GOT3 (cell line): Measurements from ENCODE around the gene MIPOL1.
"Not testable (repeated sequence)": the region's sequence is repeated elsewhere in the genome, so short reads cannot be mapped to it uniquely, and the experiment has no call there.

Experiments used
- DNase-seq: peaks from one replicate; lab custom pipeline; 2025; ENCODE audit warnings: mixed read lengths; lab: John Stamatoyannopoulos, UW

Gene MIPOL1

DNA sequence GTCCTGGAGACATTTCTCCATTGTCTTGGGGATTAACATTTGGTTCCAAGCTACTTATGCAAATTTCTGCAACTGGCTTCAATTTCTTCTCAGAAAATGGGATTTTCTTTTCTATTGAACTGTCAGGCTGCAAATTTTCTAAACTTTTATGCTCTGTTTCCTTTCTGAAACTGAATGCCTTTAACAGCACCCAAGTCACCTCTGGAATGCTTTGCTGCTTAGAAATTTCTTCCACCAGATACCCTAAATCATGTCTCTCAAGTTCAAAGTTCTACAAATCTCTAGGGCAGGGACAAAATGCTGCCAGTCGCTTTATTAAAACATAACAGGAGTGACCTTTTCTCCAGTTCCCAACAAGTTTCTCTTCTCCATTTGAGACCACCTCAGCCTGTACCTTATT, 264.7 kb downstream of the MIPOL1 start:
- DNase-seq, result not testable (repeated sequence)

DNA sequence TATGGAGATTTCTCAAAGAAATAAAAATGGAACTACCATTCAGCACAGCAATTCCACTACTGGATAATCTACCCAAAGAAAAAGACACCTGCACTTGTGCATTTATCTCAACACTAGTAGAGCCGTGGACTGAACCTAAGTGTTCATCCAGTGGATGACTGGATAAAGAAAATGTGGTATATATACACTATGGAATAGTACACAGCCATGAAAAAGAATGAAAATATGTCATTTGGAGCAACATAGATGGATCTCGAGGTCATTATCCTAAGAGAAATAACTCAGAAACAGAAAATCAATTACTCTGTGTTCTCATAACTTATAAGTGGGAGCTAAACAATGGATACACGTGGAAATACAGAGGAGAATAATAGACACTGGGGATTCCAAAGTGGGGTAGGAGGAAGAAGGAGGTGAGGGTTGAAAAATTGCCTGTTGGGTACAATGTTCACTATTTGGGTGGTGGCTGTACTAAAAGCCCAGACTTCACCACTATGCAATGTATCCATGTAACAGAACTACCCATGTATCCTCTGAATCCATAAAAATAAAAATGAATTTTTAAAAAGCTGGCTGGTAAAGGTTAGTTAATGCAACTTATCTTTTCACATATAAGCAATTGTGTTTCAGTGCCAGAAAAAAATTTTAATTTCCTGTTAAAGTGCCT, 266.6 kb downstream of the MIPOL1 start:
- DNase-seq, result no peak

DNA sequence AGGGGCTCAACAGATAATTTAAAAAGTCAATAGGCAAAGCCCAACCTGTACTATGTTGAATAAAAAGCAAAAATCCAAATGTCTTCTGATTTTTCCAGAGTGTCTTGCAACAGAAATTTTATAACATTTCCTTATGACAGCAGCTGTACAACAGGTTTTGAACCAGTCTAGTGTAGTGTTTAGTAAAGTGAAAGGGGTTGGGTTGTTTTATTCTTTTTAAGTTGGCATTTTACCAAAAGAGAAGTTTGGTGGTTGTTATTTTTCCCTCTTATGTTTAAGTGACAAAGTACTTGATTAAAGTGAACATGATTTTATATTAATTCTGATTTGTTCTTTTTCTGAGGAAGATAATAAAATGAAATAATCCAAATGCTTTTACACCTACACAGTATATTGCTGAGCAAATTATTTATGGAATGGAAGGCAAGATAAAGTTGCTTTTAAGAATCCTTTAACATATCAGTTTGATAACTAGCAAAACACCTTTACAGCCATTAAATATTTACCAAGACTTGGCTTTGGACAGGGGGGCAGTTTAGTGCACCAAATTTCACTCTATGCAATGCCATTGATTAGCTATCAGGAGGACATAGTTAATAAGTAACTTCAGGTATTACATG, 268.4 kb downstream of the MIPOL1 start:
- no peak for DNase-seq

DNA sequence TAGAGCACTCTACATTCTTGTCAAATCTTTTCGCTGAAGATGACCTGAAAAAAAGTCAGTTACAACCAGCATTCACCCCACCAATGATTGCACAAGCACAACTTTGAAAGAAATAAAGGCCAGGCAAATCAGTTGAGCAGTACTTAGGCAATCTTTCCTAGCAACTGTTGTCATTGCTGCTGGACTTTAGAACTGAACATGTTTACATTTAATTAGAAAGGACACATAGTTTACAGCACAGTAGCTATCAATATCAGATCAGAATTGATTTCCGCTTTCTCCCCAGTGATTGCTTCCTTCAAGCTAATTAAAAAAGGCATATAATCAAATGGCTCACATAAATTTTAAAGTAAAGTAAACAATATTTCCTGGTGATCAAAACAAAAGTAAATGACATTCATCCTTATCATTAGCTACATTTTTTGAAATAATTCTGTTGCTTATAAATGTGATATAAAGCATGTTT, 268.9 kb downstream of the MIPOL1 start:
- DNase-seq, result no peak

DNA sequence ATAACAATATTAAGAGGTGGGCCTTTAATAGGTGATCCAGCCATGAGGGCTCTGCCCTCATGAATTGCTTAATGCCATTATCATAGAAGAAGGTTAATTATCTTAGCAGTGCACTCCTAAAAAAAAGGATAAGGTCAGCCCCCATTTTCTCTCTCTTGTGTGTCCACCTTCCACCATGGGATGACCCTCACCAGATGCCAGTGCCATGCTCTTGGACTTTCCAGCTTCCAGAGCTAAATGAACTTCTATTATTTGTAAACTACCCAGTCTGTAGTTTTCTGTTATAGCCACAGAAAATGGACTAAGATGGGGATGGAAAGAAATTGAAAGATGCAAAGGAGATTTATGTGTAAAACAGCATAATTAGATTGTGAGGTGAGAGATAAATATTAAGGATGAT, 271.9 kb downstream of the MIPOL1 start:
- no peak for DNase-seq

DNA sequence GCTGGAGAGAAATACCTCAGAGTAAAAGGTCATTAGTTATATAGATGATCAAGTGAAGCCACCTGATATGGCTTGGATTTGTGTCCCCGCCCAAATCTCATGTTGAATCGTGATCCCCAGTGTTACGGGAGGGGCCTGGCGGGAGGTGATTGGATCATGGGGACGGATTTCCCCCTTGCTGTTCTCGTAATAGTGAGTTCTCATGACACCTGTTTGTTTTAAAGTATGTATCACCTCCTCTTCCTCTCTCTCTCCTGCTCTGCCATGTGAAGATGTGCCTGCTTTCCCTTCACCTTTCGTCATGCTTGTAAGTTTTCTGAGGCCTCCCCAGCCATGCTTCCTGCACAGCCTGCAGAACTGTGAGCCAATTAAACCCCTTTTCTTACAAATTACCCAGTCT, 272.5 kb downstream of the MIPOL1 start:
- DNase-seq, result no peak

DNA sequence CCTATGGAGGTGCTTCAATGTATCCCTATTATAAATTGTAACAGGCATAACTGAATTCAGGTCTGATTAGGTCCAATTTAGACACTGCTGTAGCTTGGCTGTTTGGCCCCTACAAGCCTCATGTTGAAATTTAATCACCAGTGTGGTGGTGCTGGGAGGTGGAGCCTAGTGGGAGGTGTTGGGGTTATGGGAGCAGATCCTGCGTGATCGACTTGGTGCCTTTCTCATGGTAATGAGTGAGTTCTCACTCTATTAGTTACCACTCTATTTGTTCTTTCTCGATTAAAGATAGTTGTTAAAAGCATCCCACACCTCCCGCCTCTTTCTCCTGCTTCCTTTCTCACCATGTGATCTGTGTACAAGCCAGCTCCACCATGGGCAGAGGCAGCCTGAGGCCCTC, 275.2 kb downstream of the MIPOL1 start:
- no peak for DNase-seq

DNA sequence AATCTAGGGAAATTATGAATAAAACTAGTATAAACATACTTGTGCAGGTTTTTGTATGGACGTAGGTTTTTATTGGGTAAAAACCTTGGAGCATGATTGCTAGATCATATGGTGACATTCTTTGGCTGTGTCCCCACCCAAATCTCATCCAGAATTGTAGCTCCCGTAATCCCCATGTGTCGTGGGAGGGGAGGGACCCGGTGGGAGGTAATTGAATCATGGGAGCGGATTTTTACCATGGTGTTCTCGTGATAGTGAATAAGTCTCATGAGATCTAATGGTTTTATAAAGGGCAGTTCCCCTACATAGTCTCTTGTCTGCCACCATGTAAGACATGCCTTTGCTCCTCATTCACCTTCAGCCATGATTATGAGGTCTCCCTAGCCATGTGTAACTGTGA, 276.5 kb downstream of the MIPOL1 start:
- no peak for DNase-seq

DNA sequence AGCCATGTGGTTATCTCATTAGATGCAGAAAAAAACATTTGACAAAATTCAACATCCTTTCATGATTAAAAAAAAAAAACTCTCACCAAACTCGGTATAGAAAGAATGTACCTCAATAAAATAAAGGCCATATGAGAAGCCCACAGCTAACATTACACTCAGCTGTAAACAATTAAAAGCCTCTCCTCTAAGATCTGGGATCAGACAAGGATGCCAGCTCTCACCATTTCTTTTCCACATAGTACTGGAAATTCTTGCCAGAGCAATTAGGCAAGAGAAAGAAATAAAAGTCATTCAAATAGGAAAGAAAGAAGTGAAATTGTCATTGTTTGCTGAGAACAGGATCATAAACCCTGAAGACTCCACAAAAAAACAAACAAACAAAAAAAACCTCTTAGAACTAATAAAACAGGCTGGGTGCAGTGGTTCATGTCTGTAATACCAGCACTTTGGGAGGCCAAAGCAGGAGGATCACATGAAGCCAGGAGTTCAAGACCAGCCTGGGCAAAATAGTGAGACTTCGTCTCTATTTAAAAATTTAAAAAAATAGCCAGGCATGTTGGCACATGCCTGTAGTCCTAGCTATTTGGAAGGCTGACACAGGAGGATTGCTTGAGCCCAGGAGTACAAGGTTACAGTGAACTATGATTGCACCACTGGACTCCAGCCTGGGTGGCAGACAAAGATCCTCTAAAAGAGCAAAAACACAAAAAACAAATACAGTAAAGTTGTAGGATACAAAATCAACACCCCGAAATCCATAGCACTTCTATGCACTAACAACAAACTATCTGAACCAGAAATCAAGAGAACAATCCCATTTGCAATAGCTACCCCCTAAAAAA, 282.9 kb downstream of the MIPOL1 start:
- DNase-seq, result no peak

DNA sequence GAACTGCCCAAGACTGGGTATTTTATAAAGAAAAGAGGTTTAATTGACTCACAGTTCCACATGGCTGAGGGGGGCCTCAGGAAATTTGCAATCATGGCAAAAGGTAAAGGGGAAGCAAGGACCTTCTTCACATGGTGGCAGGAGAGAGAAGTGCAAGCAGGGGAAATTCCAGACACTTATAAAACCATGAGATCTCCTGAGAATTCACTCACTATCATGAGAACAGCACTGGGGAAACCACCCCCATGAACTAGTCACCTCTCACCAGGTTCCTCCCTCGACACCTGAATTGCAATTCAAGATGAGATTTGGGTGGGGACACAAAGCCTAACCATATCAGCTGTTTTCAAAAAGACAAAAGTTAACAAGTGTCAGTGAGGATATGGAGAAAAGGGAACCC, 284.7 kb downstream of the MIPOL1 start:
- no peak for DNase-seq

DNA sequence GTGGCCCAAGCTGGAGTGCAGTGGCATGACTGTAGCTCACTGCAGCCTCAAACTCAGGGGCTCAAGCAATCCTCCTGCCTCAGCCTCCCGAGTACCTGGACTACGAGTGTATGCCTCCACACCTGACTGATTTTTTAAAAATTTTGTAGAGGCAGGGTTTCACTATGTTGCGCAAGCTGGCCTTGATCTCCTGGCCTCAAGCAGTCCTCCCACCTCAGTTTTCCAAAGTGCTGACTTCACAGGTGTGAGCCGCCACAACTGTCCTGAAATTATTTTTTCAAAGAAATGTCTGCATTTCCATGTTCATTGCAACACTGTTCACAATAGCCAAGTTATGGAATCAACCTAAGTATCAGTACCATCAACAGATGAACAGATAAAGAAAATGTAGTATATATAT, 285.9 kb downstream of the MIPOL1 start:
- DNase-seq, result no peak

DNA sequence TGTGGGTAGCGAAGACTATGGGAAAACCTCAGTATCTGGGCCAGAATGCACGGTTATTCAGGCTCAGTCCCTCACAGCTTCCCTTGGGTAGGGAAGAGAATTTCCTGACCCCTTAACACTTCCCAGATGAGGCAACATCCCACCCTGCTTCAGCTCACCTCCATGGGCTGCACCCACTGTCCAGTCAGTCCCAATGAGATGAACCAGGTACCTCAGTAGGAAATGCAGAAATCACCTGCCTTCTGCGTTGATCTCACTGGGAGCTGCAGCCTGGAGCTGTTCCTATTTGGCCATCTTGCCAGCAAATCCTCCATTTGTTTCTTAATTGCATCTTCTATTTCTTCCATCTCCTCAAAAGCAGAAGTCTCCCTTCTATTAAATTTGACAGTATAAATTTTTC, 292.9 kb downstream of the MIPOL1 start:
- no peak for DNase-seq

DNA sequence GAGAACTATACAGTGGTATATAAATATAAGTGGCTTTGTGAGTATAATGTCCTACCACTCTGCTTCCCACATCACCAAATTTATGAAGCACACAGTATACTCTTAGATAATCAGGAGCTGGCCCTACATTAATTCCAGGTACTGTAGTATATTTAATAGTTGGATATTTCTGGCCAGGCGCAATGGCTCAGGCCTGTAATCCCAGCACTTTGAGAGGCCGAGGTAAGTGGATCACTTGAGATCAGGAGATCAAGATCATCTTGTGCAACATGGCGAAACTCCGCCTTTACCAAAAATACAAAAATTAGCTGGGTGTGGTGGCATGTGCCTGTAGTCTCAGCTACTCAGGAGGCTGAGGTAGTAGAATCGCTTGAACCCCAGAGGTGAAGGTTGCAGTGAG, 293.3 kb downstream of the MIPOL1 start:
- DNase-seq, result no peak

DNA sequence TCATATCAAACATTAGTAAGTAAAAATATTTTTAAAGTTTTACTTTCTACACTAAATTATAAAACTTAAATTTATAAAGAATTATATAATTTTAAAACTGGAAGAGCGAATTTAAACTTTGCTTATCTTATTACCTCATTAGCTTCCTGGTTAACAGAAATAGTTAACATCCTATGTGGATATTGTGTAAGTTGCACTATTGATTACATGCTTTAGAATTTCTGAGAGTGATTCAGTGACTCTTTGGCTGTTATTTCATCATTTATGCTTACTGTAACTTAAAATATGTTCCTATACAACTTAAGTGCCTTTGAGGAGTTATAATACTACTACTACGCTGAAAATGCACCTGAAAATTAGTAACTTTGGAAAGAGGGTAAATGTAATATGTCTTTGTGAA, 295.9 kb downstream of the MIPOL1 start:
- DNase-seq, result no peak

DNA sequence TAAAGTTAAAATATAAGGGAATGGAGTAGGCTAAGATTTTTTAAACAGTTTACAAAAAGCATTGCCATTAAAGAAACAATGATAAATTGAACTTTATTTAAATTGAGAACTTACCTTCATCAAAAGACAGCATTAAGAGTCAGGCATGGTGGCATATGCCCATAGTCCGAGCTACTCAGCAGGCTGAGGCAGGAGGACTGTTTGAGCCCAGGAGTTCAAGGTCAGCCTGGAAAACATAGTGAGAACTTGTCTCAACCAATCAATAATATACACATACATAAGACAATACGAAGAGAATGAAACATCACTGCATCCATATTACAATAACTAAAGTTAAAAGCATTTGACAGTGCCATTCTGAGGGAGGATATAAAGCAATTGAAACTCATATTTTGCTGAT, 299.7 kb downstream of the MIPOL1 start:
- no peak for DNase-seq

DNA sequence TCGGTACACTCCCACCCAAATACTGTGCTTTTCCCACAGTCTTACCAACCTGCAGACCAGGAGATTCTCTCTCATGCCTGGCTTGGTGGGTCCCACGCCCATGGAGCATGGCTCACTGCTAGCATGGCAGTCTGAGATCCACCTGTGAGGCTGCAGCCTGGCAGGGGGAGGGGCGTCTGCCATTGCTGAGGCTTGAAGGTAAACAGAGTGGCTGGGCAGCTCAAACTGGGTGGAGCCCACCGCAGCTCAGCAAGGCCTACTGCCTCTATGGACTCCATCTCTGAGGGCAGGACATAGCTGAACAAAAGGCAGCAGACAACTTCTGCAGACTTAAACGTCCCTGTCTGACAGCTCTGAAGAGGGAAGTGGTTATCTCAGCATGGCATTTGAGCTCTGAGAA, 304.1 kb downstream of the MIPOL1 start:
- DNase-seq, result no peak

DNA sequence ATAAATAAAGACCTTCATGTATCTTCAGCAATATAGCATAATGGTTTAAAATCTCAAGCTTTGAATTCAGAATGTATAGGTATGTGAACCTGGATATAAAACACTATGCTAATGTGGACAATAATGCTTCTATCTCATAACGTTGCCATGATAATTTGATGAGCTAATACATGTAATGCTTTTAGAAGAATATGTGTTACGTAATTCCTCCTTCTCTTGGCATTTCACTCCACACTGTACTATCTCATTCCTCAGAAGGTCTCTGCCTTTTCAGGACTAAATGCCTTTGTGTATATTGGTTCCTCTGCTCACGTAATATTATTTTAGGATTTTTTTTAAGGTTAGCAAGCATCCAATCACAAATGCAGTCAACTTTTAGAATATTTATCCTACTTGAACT, 310.8 kb downstream of the MIPOL1 start:
- DNase-seq, result no peak

DNA sequence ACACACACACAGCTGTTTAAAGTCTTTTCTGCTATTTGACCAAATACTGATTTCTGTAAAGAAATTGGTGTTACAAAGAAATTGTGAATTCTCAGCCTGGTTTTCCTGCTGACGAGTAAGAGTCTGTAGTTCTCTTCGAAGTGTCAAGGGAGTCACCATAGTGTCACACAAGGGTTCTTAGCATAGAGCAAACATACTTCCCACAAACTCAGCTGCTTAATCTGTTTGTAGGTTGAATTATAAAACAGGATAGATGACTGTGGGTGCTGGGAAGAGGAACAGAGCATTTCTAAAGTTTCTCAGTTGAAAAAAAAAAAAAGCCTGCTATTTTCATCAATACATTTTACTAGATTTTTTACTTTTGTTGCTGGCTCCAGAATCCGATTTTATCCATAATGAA, 314.4 kb downstream of the MIPOL1 start:
- DNase-seq, result no peak

DNA sequence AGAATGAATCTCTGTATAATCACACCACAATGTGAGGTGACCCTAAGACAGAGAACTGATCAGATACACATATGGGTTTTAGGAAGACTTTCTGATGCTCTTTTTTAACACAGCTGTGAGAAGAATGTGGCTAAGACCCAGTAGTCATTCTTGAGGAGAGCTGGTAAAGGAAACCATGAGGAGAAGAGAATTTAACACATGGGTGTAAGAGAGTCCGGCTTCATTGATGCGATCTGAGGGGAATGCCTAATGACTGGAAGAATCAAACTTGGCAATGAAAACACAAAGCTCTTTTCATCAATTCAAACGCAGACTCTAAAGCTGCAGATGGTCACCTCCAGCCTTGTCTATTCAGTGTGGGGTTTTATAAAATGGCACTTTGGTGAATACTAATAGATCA, 318.0 kb downstream of the MIPOL1 start:
- no peak for DNase-seq

DNA sequence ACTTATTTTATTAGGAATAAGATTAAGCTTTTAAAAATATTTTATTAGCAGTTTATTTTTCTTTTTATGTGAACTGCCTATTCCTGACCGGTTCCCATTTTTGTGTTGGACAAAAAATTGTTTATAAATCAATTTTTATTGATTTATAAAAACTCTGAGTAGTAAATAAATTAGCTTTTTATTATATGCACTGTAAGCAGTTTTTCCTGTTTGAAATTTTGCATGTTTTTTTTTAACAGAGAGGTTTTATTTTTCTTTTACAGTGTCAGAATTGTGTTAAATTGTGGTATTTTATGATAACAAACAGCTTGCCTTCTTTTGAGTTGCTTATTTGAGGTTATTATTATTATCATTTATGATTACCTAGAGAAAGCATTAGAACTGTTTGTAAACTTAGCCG, 329.3 kb downstream of the MIPOL1 start:
- DNase-seq, result no peak

DNA sequence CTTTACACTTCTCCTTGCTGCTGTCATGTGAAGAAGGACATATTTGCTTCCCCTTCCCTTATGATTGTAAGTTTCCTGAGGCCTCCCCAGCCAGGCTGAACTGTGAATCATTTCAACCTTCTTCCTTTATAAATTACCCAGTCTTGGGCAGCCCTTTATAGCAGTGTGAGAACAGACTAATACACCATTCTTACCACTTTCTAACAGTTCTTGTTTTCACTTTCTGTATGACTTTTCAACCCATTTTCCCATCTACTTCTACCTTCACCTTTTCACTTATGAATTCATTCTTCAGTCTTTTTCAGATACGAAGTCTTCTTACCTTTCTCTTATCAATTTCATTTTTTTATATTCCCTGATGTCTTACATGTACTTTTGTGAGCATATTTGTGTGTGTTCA, 342.3 kb downstream of the MIPOL1 start:
- no peak for DNase-seq

DNA sequence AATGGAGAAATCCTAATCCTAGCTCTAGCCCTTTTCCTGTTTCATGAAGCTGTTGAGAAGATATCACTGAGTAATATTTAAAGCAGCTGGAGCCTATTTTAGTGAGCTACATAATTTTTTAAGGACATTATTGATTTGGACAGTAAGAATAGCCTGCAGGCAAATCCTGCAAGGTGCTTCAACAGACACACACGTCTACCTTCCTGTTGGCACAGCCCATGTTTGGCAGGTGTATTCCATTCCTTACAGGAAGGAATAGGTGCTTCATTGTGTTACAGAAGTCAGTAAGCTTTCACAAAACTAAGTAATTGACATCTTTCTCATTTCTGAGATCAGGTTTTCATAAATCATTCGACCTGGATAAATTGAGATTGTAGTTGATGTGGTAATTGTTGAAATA, 346.7 kb downstream of the MIPOL1 start:
- DNase-seq, result no peak

DNA sequence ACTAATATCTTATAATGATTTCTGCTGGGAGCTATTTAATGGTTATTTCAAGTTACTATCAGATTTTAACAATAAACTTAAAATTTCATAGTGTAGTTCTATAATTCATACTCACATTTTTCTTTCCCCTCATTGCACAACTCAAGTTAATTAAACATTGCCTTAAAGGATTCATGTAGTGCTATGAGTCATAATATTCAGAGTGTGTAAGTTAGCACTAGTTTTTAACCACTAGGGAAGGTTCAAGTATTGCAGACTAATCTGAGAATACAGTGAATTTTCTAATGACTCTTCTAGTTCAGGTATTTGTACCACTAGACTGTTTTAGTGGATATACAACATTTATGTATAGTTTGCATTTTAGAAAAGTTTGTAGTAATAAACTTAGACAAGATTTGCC, 347.4 kb downstream of the MIPOL1 start:
- no peak for DNase-seq
